ENCODE results near the gene CDKN2B-AS1. TPM values are rescaled to one million over a fixed set of nuclear protein-coding genes. Genes with fewer than 3 reads are reported as not detected.

Gene CDKN2B-AS1
- total RNA-seq, 1 donor from 2014 or later, result 0.53 TPM

GRCh38 chr9:22156586-22156985, 162.0 kb downstream of the CDKN2B-AS1 start:
- no peak for TF ChIP-seq CTCF (IDR thresholded peaks at IDR 0.05; ENCODE audit: insufficient read depth, low read length, severe bottlenecking)
- no peak overlapping the region for H3K4me3 ChIP-seq (ENCODE audit: low read depth, low read length)
- DNase-seq (ENCODE audit: low read depth), result no peak
- no peaks in the 10 kb centered on the region for H3K27me3 ChIP-seq (ENCODE audit: control insufficient read depth, insufficient read depth, low read length)
- H3K36me3 ChIP-seq (ENCODE audit: control insufficient read depth, insufficient read depth, low read length), result no peaks in the 10 kb centered on the region
- no peak for FAIRE-seq

- no peak for TF ChIP-seq CTCF (IDR thresholded peaks at IDR 0.05; ENCODE audit: insufficient read depth, low read length, severe bottlenecking)
- FAIRE-seq (no peak), DNase-seq (ENCODE audit: low read depth) (no peak)
- Histone ChIP-seq H3K36me3 (ENCODE audit: control insufficient read depth, insufficient read depth, low read length) (no peaks in the 10 kb centered on the region), H3K4me3 (ENCODE audit: low read depth, low read length) (no peak overlapping the region), H3K27me3 (ENCODE audit: control insufficient read depth, insufficient read depth, low read length) (no peaks in the 10 kb centered on the region)
Measured at GRCh38 chr9:22157276-22157675, 162.7 kb downstream of the CDKN2B-AS1 start.

- FAIRE-seq (no peak), DNase-seq (ENCODE audit: low read depth) (no peak)
- TF ChIP-seq CTCF (IDR thresholded peaks at IDR 0.05; ENCODE audit: insufficient read depth, low read length, severe bottlenecking), result no peak
- H3K36me3 ChIP-seq (ENCODE audit: control insufficient read depth, insufficient read depth, low read length), result no peaks in the 10 kb centered on the region
- H3K4me3 ChIP-seq (ENCODE audit: low read depth, low read length), result no peak overlapping the region
- no peaks in the 10 kb centered on the region for H3K27me3 ChIP-seq (ENCODE audit: control insufficient read depth, insufficient read depth, low read length)
Measured at GRCh38 chr9:22157828-22158227, 163.2 kb downstream of the CDKN2B-AS1 start.

GRCh38 chr9:22158271-22158670, 163.7 kb downstream of the CDKN2B-AS1 start:
- DNase-seq (ENCODE audit: low read depth) (peak; percentile 86), FAIRE-seq (no peak)
- H3K36me3 ChIP-seq (ENCODE audit: control insufficient read depth, insufficient read depth, low read length), result no peaks in the 10 kb centered on the region
- no peak for TF ChIP-seq CTCF (IDR thresholded peaks at IDR 0.05; ENCODE audit: insufficient read depth, low read length, severe bottlenecking)
- no peak overlapping the region for H3K4me3 ChIP-seq (ENCODE audit: low read depth, low read length)
- H3K27me3 ChIP-seq (ENCODE audit: control insufficient read depth, insufficient read depth, low read length), result no peaks in the 10 kb centered on the region

- no peaks in the 10 kb centered on the region for H3K36me3 ChIP-seq (ENCODE audit: control insufficient read depth, insufficient read depth, low read length)
- peak; percentile 89 for DNase-seq (ENCODE audit: low read depth)
- FAIRE-seq, result no peak
- no peak overlapping the region for H3K4me3 ChIP-seq (ENCODE audit: low read depth, low read length)
- no peak for TF ChIP-seq CTCF (IDR thresholded peaks at IDR 0.05; ENCODE audit: insufficient read depth, low read length, severe bottlenecking)
- H3K27me3 ChIP-seq (ENCODE audit: control insufficient read depth, insufficient read depth, low read length), result no peaks in the 10 kb centered on the region
Measured at GRCh38 chr9:22158927-22159346, 164.3 kb downstream of the CDKN2B-AS1 start.

- DNase-seq (ENCODE audit: low read depth) (no peak), FAIRE-seq (no peak)
- Histone ChIP-seq H3K4me3 (ENCODE audit: low read depth, low read length) (no peak overlapping the region), H3K36me3 (ENCODE audit: control insufficient read depth, insufficient read depth, low read length) (no peaks in the 10 kb centered on the region), H3K27me3 (ENCODE audit: control insufficient read depth, insufficient read depth, low read length) (no peaks in the 10 kb centered on the region)
- TF ChIP-seq CTCF (IDR thresholded peaks at IDR 0.05; ENCODE audit: insufficient read depth, low read length, severe bottlenecking), result no peak
Measured at GRCh38 chr9:22159586-22159985, 165.0 kb downstream of the CDKN2B-AS1 start.
